GM12878 (cell line): ENCODE data around the gene WARS2. TPM values are rescaled to one million over a fixed set of nuclear protein-coding genes. Genes with fewer than 3 reads are reported as not detected.

Experiments
- ATAC-seq: fragments of 200-7000 bp; cut with Tn5 transposase; 3 replicates; pipeline ENCODE4 v1.9.1; 2020; ENCODE audit warnings: mild to moderate bottlenecking, moderate library complexity
- BruUV-seq: library from RNA; stranded (reverse); fragments of 400-500 nt; replicated peaks from 2 replicates; lab custom pipeline; 2021; lab: Mats Ljungman, UMichigan
- CTCF ChIA-PET: fragments of 300-600 bp; sonication (Branson Sonifier 250); formaldehyde crosslinking; extraction: SDS; loops from one replicate; lab custom pipeline; 2021; ENCODE audit warnings: inconsistent platforms; lab: Yijun Ruan, JAX
- POLR2A ChIA-PET: fragments of 350-600 bp; formaldehyde crosslinking; extraction: SDS; loops from one replicate; lab custom pipeline; 2021; ENCODE audit warnings: inconsistent platforms; lab: Charles Lee
- RAD21 ChIA-PET: fragments of 300-600 bp; sonication (Branson Sonifier 250); formaldehyde crosslinking; loops from one replicate; lab custom pipeline; 2023; ENCODE audit warnings: antibody characterized with exemption; ENCODE audit not compliant: unreplicated experiment; lab: Charles Lee
- SMC1A ChIA-PET: fragments of 300-600 bp; sonication (Branson Sonifier 250); formaldehyde crosslinking; loops from one replicate; lab custom pipeline; 2023; ENCODE audit not compliant: unreplicated experiment, uncharacterized antibody; lab: Charles Lee
- DNase-seq: peaks from one replicate; pipeline ENCODE4 v3.0.0-alpha.2; 2011; ENCODE audit warnings: low read depth, low spot score
- FAIRE-seq: peaks from 3 replicates; lab custom pipeline; 2011; peaks lifted over from hg19 to GRCh38; lab: Jason Lieb, UNC
- H2AFZ ChIP-seq: 2 replicates; pipeline ENCODE4 v1.6.0; 2011; ENCODE audit warnings: low read depth, low read length, control low read depth; ENCODE audit not compliant: control insufficient read depth
- H3K27ac ChIP-seq: 2 replicates; pipeline ENCODE4 v1.5.1; 2011; ENCODE audit warnings: control low read depth; ENCODE audit not compliant: control insufficient read depth, insufficient read depth
- H3K27me3 ChIP-seq, 2 experiments: replicated peaks in 1 of 2; 2 replicates each; pipeline versions ENCODE4 v1.6.0 to v1.6.1; 2011; ENCODE audit warnings: low read length in 1 of 2; ENCODE audit not compliant: control insufficient read depth in 2 of 2, insufficient read depth in 2 of 2
- H3K36me3 ChIP-seq, 2 experiments: 2 replicates each; pipeline ENCODE4 v1.5.1; 2011; ENCODE audit warnings: low read length in 1 of 2; ENCODE audit not compliant: control insufficient read depth in 2 of 2, insufficient read depth in 2 of 2
- H3K4me1 ChIP-seq: 2 replicates; pipeline ENCODE4 v1.6.1; 2011; ENCODE audit warnings: mild to moderate bottlenecking, low read length, moderate library complexity, mixed read lengths; ENCODE audit not compliant: control insufficient read depth, insufficient read depth
- H3K4me2 ChIP-seq: 2 replicates; pipeline ENCODE4 v1.6.0; 2011; ENCODE audit warnings: control low read depth; ENCODE audit not compliant: control insufficient read depth, insufficient read depth
- H3K4me3 ChIP-seq: fragments of 200-600 bp; sonication (generic); 2 replicates; pipeline ENCODE4 v1.5.1; 2016
- H3K79me2 ChIP-seq: 2 replicates; pipeline ENCODE4 v1.6.0; 2011; ENCODE audit warnings: low read length; ENCODE audit not compliant: control insufficient read depth, insufficient read depth
- H3K9ac ChIP-seq: 2 replicates; pipeline ENCODE4 v1.8.0; 2011; ENCODE audit warnings: low read length, control low read depth, mixed read lengths; ENCODE audit not compliant: control insufficient read depth, insufficient read depth
- H3K9me3 ChIP-seq: replicated peaks from 3 replicates; pipeline ENCODE4 v1.5.1; 2011; ENCODE audit warnings: mild to moderate bottlenecking, low read length; ENCODE audit not compliant: control insufficient read depth, insufficient read depth
- H4K20me1 ChIP-seq: 2 replicates; pipeline ENCODE4 v1.6.0; 2011; ENCODE audit not compliant: control insufficient read depth, insufficient read depth
- CEBPB ChIP-seq, 2 experiments: fragments of 150-350 bp in 1 of 2; IDR thresholded peaks; 2 replicates each; pipeline ENCODE4 v1.6.1; 2012 to 2014; ENCODE audit warnings: low read depth in 2 of 2, low read length in 2 of 2, borderline replicate concordance in 1 of 2, inconsistent platforms in 1 of 2
- EGR1 ChIP-seq, 2 experiments: IDR thresholded peaks; 1 replicate in 1 of 2; 2 replicates in 1 of 2; pipeline ENCODE4 v1.6.1; 2011 to 2012; ENCODE audit warnings: low read depth in 2 of 2, low read length in 2 of 2, borderline replicate concordance in 1 of 2, mild to moderate bottlenecking in 1 of 2, moderate library complexity in 1 of 2
- ELK1 ChIP-seq: IDR thresholded peaks from 2 replicates; pipeline ENCODE4 v1.6.1; 2012; ENCODE audit warnings: low read depth, low read length, improper control_type of control experiment
- ETV6 ChIP-seq, 2 experiments: fragments of 450-650 bp in 1 of 2; IDR thresholded peaks in 1 of 2; conservative IDR thresholded peaks in 1 of 2; 2 replicates each; pipeline ENCODE4 v1.6.1; 2014; ENCODE audit warnings: antibody characterized with exemption in 1 of 2, borderline replicate concordance in 1 of 2, low read depth in 1 of 2, mild to moderate bottlenecking in 1 of 2, moderate library complexity in 1 of 2
- IRF3 ChIP-seq: fragments of 450-650 bp; IDR thresholded peaks from 2 replicates; pipeline ENCODE4 v1.6.1; 2014; ENCODE audit warnings: mild to moderate bottlenecking
- IRF5 ChIP-seq: fragments of 450-650 bp; IDR thresholded peaks from 2 replicates; pipeline ENCODE4 v1.6.1; 2017; ENCODE audit warnings: borderline replicate concordance
- NR2C1 ChIP-seq: fragments of 450-650 bp; IDR thresholded peaks from 2 replicates; pipeline ENCODE4 v1.6.1; 2017; ENCODE audit warnings: antibody characterized with exemption, mild to moderate bottlenecking, moderate library complexity
- NR2F1 ChIP-seq: fragments of 450-650 bp; conservative IDR thresholded peaks from 2 replicates; pipeline ENCODE4 v1.6.1; 2017; ENCODE audit warnings: mild to moderate bottlenecking
- TCF3 ChIP-seq: IDR thresholded peaks from 2 replicates; pipeline ENCODE4 v1.6.1; 2012; ENCODE audit warnings: low read depth, mild to moderate bottlenecking, low read length, borderline replicate concordance; ENCODE audit not compliant: insufficient read depth
- ZBTB33 ChIP-seq: fragments of 450-650 bp; IDR thresholded peaks from 2 replicates; pipeline ENCODE4 v1.6.1; 2017; ENCODE audit warnings: mild to moderate bottlenecking
- WGBS: methylation state at CpG from one replicate; pipeline ENCODE4 v1.1.6; 2016; ENCODE audit warnings: low lambda C conversion rate; ENCODE audit not compliant: insufficient replicate concordance, insufficient coverage; ENCODE audit errors: missing lambda C conversion rate; 5-methylcytosine and 5-hydroxymethylcytosine counted together
- in situ Hi-C: fragments of 300-500 bp; cut with MboI; formaldehyde crosslinking; loops from 9 replicates; pipeline ENCODE4 v1.14.3; 2018; ENCODE audit warnings: mixed read lengths
- intact Hi-C: fragments of 100-400 bp; cut with micrococcal nuclease; formaldehyde crosslinking; loops from one replicate; pipeline ENCODE4 v1.14.2; 2022; ENCODE audit not compliant: unreplicated experiment
- polyA plus RNA-seq, 11 experiments: library from polyadenylated mRNA; depleted of rRNA in 4 of 11; unstranded in 6 of 11; stranded (reverse) in 5 of 11; fragments of >200 nt; fragmentation: Nextera tagmentation in 4 of 11; fragmentation: Illumina TruSeq in 1 of 11; extraction: Ambion mirVana in 4 of 11; extraction: Trizol in 1 of 11; gene quantifications; 1 replicate in 1 of 11; 2 replicates in 10 of 11; pipeline versions ENCODE4 v1.2.1 to v1.2.3, GENCODE V29; 2011 to 2016; ENCODE audit warnings: inconsistent platforms in 2 of 11, missing spikeins in 2 of 11, low read depth in 1 of 11
- total RNA-seq, 4 experiments: library from RNA; depleted of rRNA in 3 of 4; stranded (reverse); fragments of >200 nt in 3 of 4; fragmentation: Illumina TruSeq in 1 of 4; extraction: Trizol in 1 of 4; gene quantifications; 2 replicates each; pipeline versions ENCODE4 v1.2.1 to v1.2.3, GENCODE V29; 2013 to 2021

The WARS2 gene
- total and polyA plus RNA-seq, 10 of the 15 experiments (the other 5 are each of a cell fraction or from before 2014, with no cell fraction given): 5.5 to 22.2 (median 14.4) TPM

- in situ Hi-C loops: no loop called here
- intact Hi-C loops: no loop called here
- ATAC-seq (no peak), FAIRE-seq (no peak), DNase-seq (no peak)
- Histone ChIP-seq H3K4me3 (no peak overlapping the region), H3K9ac (no peak overlapping the region), H4K20me1 (no peaks in the 10 kb centered on the region), H3K36me3 (no peaks in the 10 kb centered on the region), H3K9me3 (no peaks in the 10 kb centered on the region; the same call in 1 of the 3 replicates), H3K4me2 (no peak overlapping the region), H2AFZ (no peak overlapping the region)
- POLR2A ChIA-PET: no interaction called here
- no TSS peak for BruUV-seq
- SMC1A ChIA-PET: interaction anchor here (0.7 kb wide), 1 partner anchor 12 kb away, joined by 3 read pairs; no protein-coding TSS in a partner anchor
- TF ChIP-seq EGR1 (IDR thresholded peaks at IDR 0.05; ENCODE audit: borderline replicate concordance in 1 of 2, low read depth in 2 of 2, low read length in 2 of 2) (no peak), IRF3 (no peak), ELK1 (no peak), NR2C1 (no peak), IRF5 (no peak), TCF3 (no peak), ZBTB33 (no peak), ETV6 (conservative IDR thresholded peaks at IDR 0.05 in 1 of 2, IDR thresholded peaks at IDR 0.05 in 1 of 2; ENCODE audit: borderline replicate concordance in 1 of 2, low read depth in 1 of 2) (no peak), NR2F1 (no peak), CEBPB (IDR thresholded peaks at IDR 0.05; ENCODE audit: borderline replicate concordance in 1 of 2, low read depth in 2 of 2, low read length in 2 of 2) (no peak)
- TF ChIP-seq, all 136 proteins: peak for 0
- Histone ChIP-seq H3K27me3 (no peaks in the 10 kb centered on the region), H3K4me1 (no peaks in the 10 kb centered on the region), H3K27ac (no peak overlapping the region), H3K79me2 (no peaks in the 10 kb centered on the region)
- ChIA-PET CTCF (interaction anchor here (1.3 kb wide), 1 partner anchor 160 kb away, joined by 3 read pairs; no protein-coding TSS in a partner anchor), RAD21 (no interaction called here)
- 100% methylated on average over 1 of the region's 1 CpG for WGBS
Observed at GRCh38 chr1:119114786-119115185, 25.7 kb downstream of the WARS2 start.
